ENCODE data around the gene SLC6A16. TPM values are rescaled to one million over a fixed set of nuclear protein-coding genes. Genes with fewer than 3 reads are reported as not detected.
A peak's percentile ranks its signal among the peaks of the same experiment; 100 is the strongest.
"Not testable (repeated sequence)": the region's sequence is repeated elsewhere in the genome, so short reads cannot be mapped to it uniquely, and the experiment has no call there.

Gene SLC6A16
- total RNA-seq (2014; rRNA removed; shearing (Covaris generic)), result 0.33 and 0.40 TPM in 2 replicates

GRCh38 chr19:49324801-49325576, at the start of gene SLC6A16:
Gene SLC6A16 (minus strand): TSS chr19:49325191. CDS start chr19:49311347, 13,844 bp downstream.
- Histone ChIP-seq H3K27me3 (no peaks in the 10 kb centered on the region), H3K36me3 (0 out of 2 replicates have a peak, but pooled peaks cover 2% of the 10 kb centered on the region)
- DNase-seq, result no peak

GRCh38 chr19:49373174-49373573, 48.2 kb upstream of the SLC6A16 start:
- H3K9me3 ChIP-seq (replicated peaks); H3K4me1 ChIP-seq; H3K36me3 ChIP-seq; H3K4me3 ChIP-seq; DNase-seq; H3K27ac ChIP-seq; H3K27me3 ChIP-seq: not testable (repeated sequence)

More at GRCh38 chr19:49324801-49325576, at the start of gene SLC6A16:
- no peak within 1 kb of the TSS for H3K27ac ChIP-seq
- no peak within 1 kb of the TSS for H3K4me3 ChIP-seq
- H3K9me3 ChIP-seq (replicated peaks), result peaks cover 9% of the 10 kb centered on the region; the same call in 1 of the 2 replicates
- no peaks in the 10 kb centered on the region for H3K4me1 ChIP-seq

- H3K36me3 ChIP-seq, result no peaks in the 10 kb centered on the region
- no peaks in the 10 kb centered on the region for H3K27me3 ChIP-seq
- DNase-seq, result no peak
- no peak overlapping the region for H3K27ac ChIP-seq
- peaks cover 6% of the 10 kb centered on the region; the same call in 1 of the 2 replicates for H3K9me3 ChIP-seq (replicated peaks)
- no peak overlapping the region for H3K4me3 ChIP-seq
- no peaks in the 10 kb centered on the region for H3K4me1 ChIP-seq
Measured at GRCh38 chr19:49371184-49371583, 46.2 kb upstream of the SLC6A16 start.

- no peaks in the 10 kb centered on the region for H3K4me1 ChIP-seq
- no peak overlapping the region for H3K27ac ChIP-seq
- H3K9me3 ChIP-seq (replicated peaks), result peaks cover 6% of the 10 kb centered on the region; the same call in 1 of the 2 replicates
- no peak overlapping the region for H3K4me3 ChIP-seq
- H3K27me3 ChIP-seq, result no peaks in the 10 kb centered on the region
- no peaks in the 10 kb centered on the region for H3K36me3 ChIP-seq
- no peak for DNase-seq
Measured at GRCh38 chr19:49368711-49369358, 43.8 kb upstream of the SLC6A16 start.

GRCh38 chr19:49366110-49366509, 41.1 kb upstream of the SLC6A16 start:
- no peaks in the 10 kb centered on the region for H3K4me1 ChIP-seq
- peaks cover 6% of the 10 kb centered on the region; the same call in 1 of the 2 replicates for H3K9me3 ChIP-seq (replicated peaks)
- no peak for DNase-seq
- H3K27me3 ChIP-seq, result no peaks in the 10 kb centered on the region
- H3K4me3 ChIP-seq, result no peak overlapping the region
- H3K27ac ChIP-seq, result no peak overlapping the region
- no peaks in the 10 kb centered on the region for H3K36me3 ChIP-seq

- no peak overlapping the region for H3K27ac ChIP-seq
- DNase-seq, result no peak
- H3K4me3 ChIP-seq, result peak overlapping the region; percentile 38
- H3K9me3 ChIP-seq (replicated peaks), result peaks cover 6% of the 10 kb centered on the region; the same call in 1 of the 2 replicates
- peaks cover 4% of the 10 kb centered on the region for H3K36me3 ChIP-seq
- H3K4me1 ChIP-seq, result no peaks in the 10 kb centered on the region
- H3K27me3 ChIP-seq, result no peaks in the 10 kb centered on the region
Measured at GRCh38 chr19:49364083-49364737, 39.2 kb upstream of the SLC6A16 start.

- no peaks in the 10 kb centered on the region for H3K4me1 ChIP-seq
- peaks cover under 1% of the 10 kb centered on the region; the same call in 1 of the 2 replicates for H3K9me3 ChIP-seq (replicated peaks)
- DNase-seq, result peak; percentile 100
- H3K36me3 ChIP-seq, result peaks cover 11% of the 10 kb centered on the region
- H3K27me3 ChIP-seq, result no peaks in the 10 kb centered on the region
- H3K27ac ChIP-seq, result peak within 1 kb of the TSS; percentile 96
- H3K4me3 ChIP-seq, result peak within 1 kb of the TSS; percentile 97
Measured at GRCh38 chr19:49363268-49364082, 38.5 kb upstream of the SLC6A16 start, which contains the start of gene DKKL1. Gene DKKL1 (plus strand): TSS chr19:49363877. CDS start chr19:49363999, 122 bp downstream.

GRCh38 chr19:49362929-49363267, 37.9 kb upstream of the SLC6A16 start:
- DNase-seq, result peak; percentile 66 to 76
- no peaks in the 10 kb centered on the region for H3K9me3 ChIP-seq (replicated peaks)
- peaks cover 17% of the 10 kb centered on the region for H3K36me3 ChIP-seq
- H3K4me1 ChIP-seq, result no peaks in the 10 kb centered on the region
- H3K27me3 ChIP-seq, result no peaks in the 10 kb centered on the region
- H3K27ac ChIP-seq, result peak overlapping the region; percentile 96
- H3K4me3 ChIP-seq, result peak overlapping the region; percentile 97

GRCh38 chr19:49362048-49362928, 37.3 kb upstream of the SLC6A16 start, which contains the start of gene TEAD2:
Gene TEAD2 (minus strand): TSS chr19:49362416. CDS start chr19:49360075, 2,341 bp downstream.
- no peaks in the 10 kb centered on the region for H3K9me3 ChIP-seq (replicated peaks)
- peaks cover 23% of the 10 kb centered on the region for H3K36me3 ChIP-seq
- peak within 1 kb of the TSS; percentile 96 for H3K27ac ChIP-seq
- peak; percentile 83 to 86 for DNase-seq
- peak within 1 kb of the TSS; percentile 97 for H3K4me3 ChIP-seq
- no peaks in the 10 kb centered on the region for H3K27me3 ChIP-seq
- H3K4me1 ChIP-seq, result no peaks in the 10 kb centered on the region

- DNase-seq, result peak; percentile 87 to 90
Measured at GRCh38 chr19:49361438-49362047, 36.6 kb upstream of the SLC6A16 start.

GRCh38 chr19:49359851-49360820, 35.1 kb upstream of the SLC6A16 start:
- H3K27me3 ChIP-seq, result no peaks in the 10 kb centered on the region
- H3K4me3 ChIP-seq, result no peak overlapping the region
- H3K27ac ChIP-seq, result no peak overlapping the region
- peaks cover 30% of the 10 kb centered on the region for H3K36me3 ChIP-seq
- no peaks in the 10 kb centered on the region for H3K4me1 ChIP-seq
- H3K9me3 ChIP-seq (replicated peaks), result no peaks in the 10 kb centered on the region
- DNase-seq, result no peak

More at GRCh38 chr19:49361438-49362047, 36.6 kb upstream of the SLC6A16 start:
- Histone ChIP-seq H3K4me1 (no peaks in the 10 kb centered on the region), H3K27me3 (no peaks in the 10 kb centered on the region), H3K36me3 (peaks cover 26% of the 10 kb centered on the region), H3K27ac (peak overlapping the region; percentile 96), H3K9me3 (replicated peaks) (no peaks in the 10 kb centered on the region), H3K4me3 (peak overlapping the region; percentile 97)

GRCh38 chr19:49357186-49357585, 32.2 kb upstream of the SLC6A16 start:
- Histone ChIP-seq H3K4me3 (no peak overlapping the region), H3K27ac (no peak overlapping the region), H3K36me3 (peaks cover 42% of the 10 kb centered on the region), H3K27me3 (no peaks in the 10 kb centered on the region), H3K4me1 (no peaks in the 10 kb centered on the region), H3K9me3 (replicated peaks) (no peaks in the 10 kb centered on the region)
- no peak for DNase-seq

Measured in SJCRH30 (cell line).